Mucosa of stomach (tissue), 1 donor: ENCODE results near the gene CRHBP.
"Not testable (repeated sequence)": the region's sequence is repeated elsewhere in the genome, so short reads cannot be mapped to it uniquely, and the experiment has no call there.

ENCODE experiments used
- H3K27me3 ChIP-seq: one replicate; pipeline ENCODE4 v1.7.0; 2013; ENCODE audit warnings: mild to moderate bottlenecking, low read length; ENCODE audit not compliant: control insufficient read depth, insufficient read depth
- H3K36me3 ChIP-seq: one replicate; pipeline ENCODE4 v1.7.0; 2013; ENCODE audit warnings: low read length; ENCODE audit not compliant: control insufficient read depth, insufficient read depth
- H3K4me1 ChIP-seq: one replicate; pipeline ENCODE4 v1.7.0; 2013; ENCODE audit warnings: mild to moderate bottlenecking, low read length; ENCODE audit not compliant: control insufficient read depth, insufficient read depth
- H3K4me3 ChIP-seq: one replicate; pipeline ENCODE4 v1.7.0; 2013; ENCODE audit warnings: low read length
- H3K9ac ChIP-seq: one replicate; pipeline ENCODE4 v1.7.0; 2013; ENCODE audit warnings: mild to moderate bottlenecking, low read length, moderate library complexity
- H3K9me3 ChIP-seq: one replicate; pipeline ENCODE4 v1.7.0; 2013; ENCODE audit warnings: mild to moderate bottlenecking, low read length, moderate library complexity; ENCODE audit not compliant: control insufficient read depth
- donor health status: Pancreatic carcinoma.

Gene CRHBP

DNA sequence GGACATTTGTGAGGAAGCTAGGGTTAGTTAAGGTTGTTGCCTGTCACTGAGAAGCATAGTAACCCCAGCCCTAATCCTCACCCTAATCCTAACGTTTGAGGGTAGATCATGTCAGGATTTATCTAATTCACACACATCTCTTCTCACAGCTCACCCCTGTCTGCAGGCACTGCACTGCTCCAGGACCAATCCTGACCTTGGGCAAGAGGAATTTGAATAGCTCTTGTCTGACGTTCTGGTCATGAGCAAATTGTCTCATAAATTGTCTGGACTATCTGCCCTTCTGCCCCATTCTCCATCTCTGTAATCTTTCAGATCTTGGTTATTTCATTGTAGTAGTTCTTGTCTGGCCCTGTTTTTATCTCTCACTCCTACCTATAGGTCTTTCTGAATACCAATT lies 18.7 kb downstream of the CRHBP start:
- Histone ChIP-seq H3K36me3 (no peaks in the 10 kb centered on the region), H3K9ac (no peak overlapping the region), H3K27me3 (no peaks in the 10 kb centered on the region), H3K4me1 (no peaks in the 10 kb centered on the region), H3K4me3 (no peak overlapping the region), H3K9me3 (no peaks in the 10 kb centered on the region)

DNA sequence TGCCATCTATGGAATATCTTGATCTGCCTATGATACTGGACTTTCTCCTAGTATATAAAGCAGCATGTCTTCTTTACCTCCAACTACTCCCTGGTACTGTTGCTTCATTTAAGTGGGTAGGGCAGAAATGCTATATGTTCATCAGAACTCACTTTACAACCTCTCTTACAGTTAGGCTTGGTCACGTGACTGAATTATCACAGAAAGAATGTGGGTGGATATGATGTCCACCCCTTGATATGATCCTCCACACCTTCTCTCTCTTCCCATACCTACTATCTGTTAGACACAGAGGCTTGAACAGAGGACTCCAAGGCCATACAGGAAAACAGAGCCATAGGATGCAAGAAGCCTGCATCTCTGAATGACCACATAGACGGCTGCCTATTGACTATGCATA lies 19.8 kb downstream of the CRHBP start:
- no peaks in the 10 kb centered on the region for H3K36me3 ChIP-seq

DNA sequence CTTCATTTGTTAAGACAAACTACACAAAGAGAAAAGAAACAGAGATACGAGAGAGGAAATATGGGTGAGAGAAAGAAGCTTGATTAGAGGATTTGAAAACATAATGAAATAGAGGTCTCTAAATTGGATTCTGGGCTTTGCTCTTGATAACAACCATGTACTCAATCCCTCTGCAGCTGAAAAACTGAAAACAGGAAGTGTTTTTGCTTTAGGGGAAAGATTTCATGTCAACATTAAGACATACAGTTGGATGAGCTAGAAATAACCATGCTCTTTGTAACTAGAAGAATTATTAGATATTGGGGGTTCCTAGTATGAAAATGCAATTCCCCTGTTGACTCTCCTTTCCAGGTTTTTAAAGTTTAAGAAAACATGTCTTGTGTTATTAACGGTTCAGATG lies 21.9 kb downstream of the CRHBP start:
- H3K4me1 ChIP-seq = no peaks in the 10 kb centered on the region
- H3K4me3 ChIP-seq = no peak overlapping the region
- no peaks in the 10 kb centered on the region for H3K9me3 ChIP-seq
- no peak overlapping the region for H3K9ac ChIP-seq
- H3K27me3 ChIP-seq = no peaks in the 10 kb centered on the region
- H3K36me3 ChIP-seq = no peaks in the 10 kb centered on the region

More for the DNA sequence above, 19.8 kb downstream of the CRHBP start:
- Histone ChIP-seq H3K9ac (no peak overlapping the region), H3K4me1 (no peaks in the 10 kb centered on the region), H3K9me3 (no peaks in the 10 kb centered on the region), H3K27me3 (no peaks in the 10 kb centered on the region), H3K4me3 (no peak overlapping the region)

DNA sequence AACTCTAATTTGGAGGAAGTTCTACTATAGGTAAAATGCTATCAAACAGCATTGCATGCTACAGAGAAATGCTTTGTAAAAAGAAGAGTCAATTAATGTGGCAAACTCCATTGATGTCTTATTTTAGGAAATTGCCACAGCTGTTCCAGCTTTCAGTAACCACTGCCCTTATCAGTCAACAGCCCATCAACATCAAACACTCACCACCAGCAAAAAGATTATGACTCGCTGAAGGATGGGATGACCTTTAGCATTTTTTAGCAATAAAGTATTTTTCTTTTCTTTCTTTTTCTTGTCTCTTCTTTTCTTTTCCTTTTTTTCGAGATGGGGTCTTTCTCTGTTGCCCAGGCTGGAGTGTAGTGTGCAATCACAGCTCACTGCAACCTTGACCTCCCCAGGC lies 26.0 kb downstream of the CRHBP start:
- Histone ChIP-seq H3K9me3 (no peaks in the 10 kb centered on the region), H3K4me3 (no peak overlapping the region), H3K9ac (no peak overlapping the region)

DNA sequence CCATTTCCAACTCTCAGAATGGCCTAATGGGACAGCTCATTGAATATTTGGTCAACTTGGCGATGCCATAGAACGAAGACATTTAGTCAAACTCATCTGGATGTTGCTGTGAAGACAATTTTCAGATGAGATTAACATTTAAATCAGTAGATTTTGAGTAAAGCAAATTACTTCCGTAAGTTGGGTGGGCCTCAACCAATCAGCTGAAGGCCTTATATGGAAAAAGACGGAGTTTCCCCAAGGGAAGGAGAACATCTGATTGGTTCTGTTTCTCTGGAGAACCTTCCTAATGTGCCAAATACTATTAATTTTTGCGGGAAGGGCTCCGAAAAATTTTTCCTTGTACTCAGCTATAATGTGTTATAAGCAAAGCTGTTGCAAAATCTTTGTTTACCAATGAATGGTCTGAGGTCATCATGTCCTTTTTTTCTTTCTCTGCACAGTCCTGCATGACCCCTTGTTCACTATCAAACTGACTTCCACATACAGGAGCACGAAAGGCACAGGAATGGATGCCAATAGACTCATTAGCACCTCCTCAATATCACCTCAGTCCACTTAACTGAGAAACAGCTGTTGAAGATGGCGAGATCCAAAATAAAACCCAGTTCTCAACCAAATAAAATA lies 27.8 kb downstream of the CRHBP start:
- H3K9ac ChIP-seq = no peak overlapping the region
- H3K4me1 ChIP-seq = no peaks in the 10 kb centered on the region
- no peaks in the 10 kb centered on the region for H3K36me3 ChIP-seq
- no peaks in the 10 kb centered on the region for H3K9me3 ChIP-seq
- no peaks in the 10 kb centered on the region for H3K27me3 ChIP-seq
- no peak overlapping the region for H3K4me3 ChIP-seq

More for the DNA sequence above, 26.0 kb downstream of the CRHBP start:
- Histone ChIP-seq H3K27me3 (no peaks in the 10 kb centered on the region), H3K4me1 (no peaks in the 10 kb centered on the region), H3K36me3 (no peaks in the 10 kb centered on the region)

DNA sequence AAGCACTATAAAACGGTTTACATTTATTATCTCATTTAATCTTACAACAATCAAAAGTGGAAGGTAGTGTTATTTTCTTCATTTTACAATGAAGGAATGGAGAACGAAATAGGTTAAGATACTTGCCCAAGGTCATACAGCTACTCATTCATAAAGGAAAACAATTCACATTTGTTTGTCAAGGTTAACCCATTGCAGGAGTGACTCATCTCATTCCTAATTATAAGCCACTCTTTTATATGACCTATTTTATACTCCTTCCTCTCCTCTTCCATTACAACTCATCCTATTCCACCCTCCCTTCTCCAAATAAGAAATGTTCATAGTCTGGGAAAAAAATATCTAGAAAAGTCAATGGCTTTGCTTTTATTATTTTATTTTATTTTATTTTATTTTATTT lies 29.6 kb downstream of the CRHBP start:
- H3K4me1 ChIP-seq = no peaks in the 10 kb centered on the region
- H3K9ac ChIP-seq = no peak overlapping the region
- no peaks in the 10 kb centered on the region for H3K9me3 ChIP-seq
- no peaks in the 10 kb centered on the region for H3K27me3 ChIP-seq
- H3K4me3 ChIP-seq = no peak overlapping the region
- no peaks in the 10 kb centered on the region for H3K36me3 ChIP-seq

DNA sequence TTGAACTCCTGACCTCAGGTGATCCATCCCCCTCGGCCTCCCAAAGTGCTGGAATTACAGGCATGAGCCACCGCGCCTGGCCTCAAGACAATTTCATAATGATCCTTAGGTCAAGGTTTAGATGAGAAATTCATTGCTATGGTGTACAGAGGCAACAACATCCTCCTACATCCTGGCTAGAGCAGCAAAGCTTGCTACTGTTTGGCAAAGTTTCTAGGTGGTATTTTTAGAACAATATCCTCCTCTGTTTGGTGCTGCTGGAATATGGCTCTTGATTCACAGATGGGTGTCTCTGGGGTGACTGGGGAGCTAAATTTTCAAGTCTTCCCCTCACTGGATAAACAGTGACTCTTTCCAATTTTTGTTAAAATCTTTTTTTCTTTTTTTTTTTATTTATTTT lies 30.6 kb downstream of the CRHBP start:
- Histone ChIP-seq H3K27me3 (no peaks in the 10 kb centered on the region), H3K9ac (no peak overlapping the region)

DNA sequence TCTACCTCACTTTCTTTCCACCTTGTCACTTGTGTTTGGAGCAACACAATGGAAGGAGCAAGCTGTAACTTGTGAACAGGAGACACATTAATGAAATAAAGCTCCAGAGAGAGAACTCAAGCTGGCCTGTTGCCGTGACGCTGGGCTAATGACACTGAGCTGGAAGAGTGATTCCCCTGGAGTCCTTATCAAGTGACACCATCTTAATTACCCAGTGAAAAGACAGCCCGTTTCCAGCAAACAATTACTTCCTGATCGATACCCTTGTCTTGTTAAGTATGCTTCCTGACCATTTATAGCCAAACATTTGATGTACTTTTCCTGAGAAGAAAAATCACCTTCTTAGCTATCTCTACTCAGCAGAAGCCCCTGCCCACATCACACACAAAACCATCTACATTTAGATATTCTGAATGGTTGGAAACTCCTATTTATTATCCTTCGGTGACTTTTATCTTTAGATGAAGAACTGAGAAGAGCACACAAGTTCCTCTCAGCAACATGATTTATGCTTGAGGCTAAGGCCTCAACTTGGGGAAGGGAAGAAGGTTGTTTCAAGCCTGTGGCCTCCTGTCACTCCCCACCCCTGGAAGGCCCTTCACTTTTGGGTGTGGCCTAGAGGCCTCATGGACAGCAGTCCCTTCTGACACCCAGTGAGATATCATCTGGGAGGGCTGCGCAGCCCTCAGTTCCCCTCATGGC lies 34.1 kb downstream of the CRHBP start:
- Histone ChIP-seq H3K9me3 (no peaks in the 10 kb centered on the region), H3K36me3 (no peaks in the 10 kb centered on the region), H3K4me1 (no peaks in the 10 kb centered on the region), H3K27me3 (no peaks in the 10 kb centered on the region), H3K4me3 (no peak overlapping the region), H3K9ac (no peak overlapping the region)

More for the DNA sequence above, 30.6 kb downstream of the CRHBP start:
- Histone ChIP-seq H3K4me1 (no peaks in the 10 kb centered on the region), H3K4me3 (no peak overlapping the region), H3K36me3 (no peaks in the 10 kb centered on the region), H3K9me3 (no peaks in the 10 kb centered on the region)

DNA sequence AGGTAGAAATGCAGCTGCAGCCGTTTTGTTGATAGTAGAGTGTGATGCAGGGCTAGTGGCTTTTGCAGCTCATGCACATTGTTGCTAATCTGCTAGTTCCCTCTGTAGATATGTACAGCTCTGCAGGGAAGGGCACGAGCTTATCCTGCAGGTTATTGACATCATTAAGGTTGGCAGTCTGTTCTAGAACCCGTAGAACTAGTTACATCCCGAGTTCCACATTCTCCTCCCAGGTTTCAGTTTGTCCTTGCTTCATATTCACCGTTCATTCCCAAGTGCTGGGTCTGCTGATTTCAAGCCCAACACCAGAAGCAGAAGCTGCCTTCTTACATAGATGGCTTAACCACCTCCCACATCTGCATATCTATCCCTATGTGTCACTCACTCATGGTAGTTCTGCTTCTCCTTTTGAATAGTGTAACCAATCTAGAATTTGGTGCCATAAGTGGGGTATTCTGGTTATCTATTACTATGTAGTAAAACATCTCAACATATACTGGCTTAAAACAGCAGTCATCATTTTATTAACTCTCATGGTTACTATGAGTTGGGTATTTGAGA lies 38.1 kb downstream of the CRHBP start:
- no peak overlapping the region for H3K4me3 ChIP-seq
- H3K4me1 ChIP-seq = no peaks in the 10 kb centered on the region
- H3K9ac ChIP-seq = no peak overlapping the region
- H3K27me3 ChIP-seq = no peaks in the 10 kb centered on the region
- H3K9me3 ChIP-seq = no peaks in the 10 kb centered on the region
- no peaks in the 10 kb centered on the region for H3K36me3 ChIP-seq

DNA sequence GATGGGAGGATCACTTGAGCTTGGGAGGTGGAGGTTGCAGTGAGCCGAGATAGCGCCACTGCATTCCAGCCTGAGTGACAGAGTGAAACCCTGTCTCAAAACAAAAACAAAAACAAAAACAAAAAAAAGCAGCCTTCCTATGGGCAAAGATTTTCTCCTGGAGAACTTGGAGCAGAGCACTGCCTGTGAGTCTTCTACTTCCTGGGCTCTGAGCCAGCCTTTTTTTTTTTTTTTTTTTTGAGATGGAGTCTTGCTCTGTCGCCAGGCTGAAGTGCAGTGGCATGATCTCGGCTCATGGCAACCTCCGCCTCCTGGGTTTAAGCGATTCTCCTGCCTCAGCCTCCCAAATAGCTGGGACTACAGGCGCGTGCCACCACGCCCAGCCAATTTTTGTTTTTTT lies 40.6 kb downstream of the CRHBP start:
- H3K36me3 ChIP-seq, H3K4me1 ChIP-seq, H3K9me3 ChIP-seq, H3K4me3 ChIP-seq, H3K9ac ChIP-seq, H3K27me3 ChIP-seq: not testable (repeated sequence)

DNA sequence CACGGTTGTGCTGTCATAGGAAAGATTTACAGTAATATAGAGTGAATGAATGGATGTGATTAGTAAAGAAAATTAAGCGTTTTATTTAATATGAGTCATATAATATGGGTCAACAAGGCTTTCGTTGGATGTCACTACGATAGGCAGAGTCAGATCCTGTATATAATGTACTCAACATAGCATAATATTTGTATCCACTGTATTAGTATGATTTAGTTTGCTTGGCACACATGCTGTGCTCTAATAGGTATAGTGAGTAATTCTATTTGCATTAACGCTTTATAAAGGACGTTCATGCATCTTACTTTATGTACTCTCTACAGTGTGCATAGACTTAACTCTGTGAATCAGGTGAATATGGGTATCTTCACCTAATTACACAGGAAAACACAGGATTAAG lies 41.5 kb downstream of the CRHBP start:
- no peak overlapping the region for H3K9ac ChIP-seq
- no peak overlapping the region for H3K4me3 ChIP-seq
- H3K27me3 ChIP-seq = no peaks in the 10 kb centered on the region
- H3K36me3 ChIP-seq = no peaks in the 10 kb centered on the region
- no peaks in the 10 kb centered on the region for H3K4me1 ChIP-seq
- no peaks in the 10 kb centered on the region for H3K9me3 ChIP-seq

DNA sequence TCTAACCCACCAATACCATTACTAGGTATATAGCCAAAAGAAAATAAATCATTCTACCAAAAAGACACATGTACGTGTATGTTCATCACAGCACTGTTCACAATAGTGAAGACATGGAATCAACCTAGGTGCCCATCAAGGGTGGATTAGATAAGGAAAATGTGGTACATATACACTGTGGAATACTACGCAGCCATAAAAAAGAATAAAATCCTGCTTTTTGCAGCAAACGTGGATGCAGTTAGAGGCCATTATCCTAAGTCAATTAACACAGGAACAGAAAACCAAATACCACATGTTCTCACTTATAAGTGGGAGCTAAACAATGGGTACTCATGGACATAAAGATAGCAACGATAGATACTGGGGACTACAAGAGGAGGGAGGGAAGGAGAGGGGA lies 45.4 kb downstream of the CRHBP start:
- not testable (repeated sequence) for H3K9ac ChIP-seq, H3K4me3 ChIP-seq, H3K4me1 ChIP-seq, H3K9me3 ChIP-seq, H3K36me3 ChIP-seq, H3K27me3 ChIP-seq
